Neuronal stem cell (in vitro differentiated cells): Measurements from ENCODE around the gene FHIT.

ENCODE experiments used
- DNase-seq: peaks from one replicate; pipeline ENCODE4 v3.0.0-alpha.2; 2013; ENCODE audit warnings: low spot score
- H2AFZ ChIP-seq: one replicate; pipeline ENCODE4 v1.6.1; 2013; ENCODE audit warnings: mild to moderate bottlenecking, low read length, inconsistent platforms
- H2AK5ac ChIP-seq: 2 replicates; pipeline ENCODE4 v1.6.1; 2013; ENCODE audit warnings: low read depth, mild to moderate bottlenecking, inconsistent platforms, low read length, moderate library complexity, mixed read lengths
- H2BK120ac ChIP-seq: 2 replicates; pipeline ENCODE4 v1.6.1; 2013; ENCODE audit warnings: low read depth, mild to moderate bottlenecking, inconsistent platforms, low read length, moderate library complexity, mixed read lengths
- H2BK12ac ChIP-seq: one replicate; pipeline ENCODE4 v1.6.1; 2013; ENCODE audit warnings: low read length, inconsistent platforms
- H2BK15ac ChIP-seq: 2 replicates; pipeline ENCODE4 v1.6.1; 2013; ENCODE audit warnings: mild to moderate bottlenecking, low read length, inconsistent platforms, mixed read lengths
- H2BK5ac ChIP-seq: one replicate; pipeline ENCODE4 v1.6.1; 2013; ENCODE audit warnings: inconsistent platforms, mild to moderate bottlenecking, low read length, moderate library complexity
- H3K14ac ChIP-seq: one replicate; pipeline ENCODE4 v1.6.1; 2013; ENCODE audit warnings: low read length, inconsistent platforms
- H3K18ac ChIP-seq: 2 replicates; pipeline ENCODE4 v1.6.1; 2013; ENCODE audit warnings: low read length, inconsistent platforms
- H3K23ac ChIP-seq: 2 replicates; pipeline ENCODE4 v1.6.1; 2013; ENCODE audit warnings: low read depth, mild to moderate bottlenecking, mixed read lengths, low read length, inconsistent platforms; ENCODE audit not compliant: poor library complexity
- H3K27ac ChIP-seq: replicated peaks from 3 replicates; pipeline ENCODE4 v1.5.1; 2013; ENCODE audit warnings: low read length, inconsistent platforms
- H3K27me3 ChIP-seq, 3 experiments: 2 replicates each; pipeline ENCODE4 v1.6.1; 2013; ENCODE audit warnings: low read length in 3 of 3, mild to moderate bottlenecking in 2 of 3, inconsistent platforms in 1 of 3, low read depth in 1 of 3, mixed read lengths in 1 of 3, moderate library complexity in 1 of 3; ENCODE audit not compliant: control insufficient read depth in 3 of 3, insufficient read depth in 3 of 3
- H3K36me3 ChIP-seq, 2 donors: replicated peaks in 1 of 2; 2 replicates each; pipeline ENCODE4 v1.6.1; 2013; ENCODE audit warnings: low read length in 2 of 2; ENCODE audit not compliant: control insufficient read depth in 2 of 2, insufficient read depth in 2 of 2
- H3K4ac ChIP-seq: 2 replicates; pipeline ENCODE4 v1.6.1; 2013; ENCODE audit warnings: inconsistent platforms, mild to moderate bottlenecking, low read length, moderate library complexity
- H3K4me1 ChIP-seq, 2 donors: 1 replicate in 1 of 2; 2 replicates in 1 of 2; pipeline ENCODE4 v1.6.1; 2013; ENCODE audit warnings: low read length in 2 of 2, low read depth in 1 of 2; ENCODE audit not compliant: control insufficient read depth in 2 of 2, insufficient read depth in 1 of 2
- H3K4me2 ChIP-seq: one replicate; pipeline ENCODE4 v1.6.1; 2013; ENCODE audit warnings: mild to moderate bottlenecking, low read length, inconsistent platforms; ENCODE audit not compliant: insufficient read depth, poor library complexity, severe bottlenecking
- H3K4me3 ChIP-seq, 2 donors: 2 replicates each; pipeline ENCODE4 v1.5.1; 2013; ENCODE audit warnings: low read length in 2 of 2, mild to moderate bottlenecking in 2 of 2, inconsistent platforms in 1 of 2, moderate library complexity in 1 of 2
- H3K79me1 ChIP-seq: one replicate; pipeline ENCODE4 v1.6.1; 2013; ENCODE audit warnings: low read depth, mild to moderate bottlenecking, inconsistent platforms, low read length, moderate library complexity
- H3K9ac ChIP-seq: one replicate; pipeline ENCODE4 v1.6.1; 2013; ENCODE audit warnings: mild to moderate bottlenecking, low read depth, low read length, inconsistent platforms; ENCODE audit not compliant: poor library complexity
- H3K9me3 ChIP-seq, 2 donors: replicated peaks in 1 of 2; 2 replicates each; pipeline versions ENCODE3 to v1.6.1; 2013; ENCODE audit warnings: low read length in 2 of 2, mild to moderate bottlenecking in 2 of 2, inconsistent platforms in 1 of 2, low read depth in 1 of 2, mixed read lengths in 1 of 2, moderate library complexity in 1 of 2; ENCODE audit not compliant: control insufficient read depth in 2 of 2, insufficient read depth in 1 of 2
- H4K8ac ChIP-seq: one replicate; pipeline ENCODE4 v1.6.1; 2013; ENCODE audit warnings: low read depth, mild to moderate bottlenecking, inconsistent platforms, low read length, moderate library complexity
- H4K91ac ChIP-seq: one replicate; pipeline ENCODE4 v1.6.1; 2013; ENCODE audit warnings: low read length, low read depth, mild to moderate bottlenecking, inconsistent platforms; ENCODE audit not compliant: poor library complexity
- WGBS, 2 donors: extraction: QIAGEN DNeasy Blood & Tissue Kit; methylation state at CpG; one replicate each; pipeline ENCODE4 v1.1.7; 2013; ENCODE audit warnings: missing lambda C conversion rate in 2 of 2, mixed read lengths in 1 of 2; ENCODE audit not compliant: insufficient read length in 2 of 2, insufficient replicate concordance in 1 of 2; ENCODE audit errors: extremely low coverage in 2 of 2; 5-methylcytosine and 5-hydroxymethylcytosine counted together

The FHIT gene

GRCh38 chr3:60536420-60536819, 714.8 kb downstream of the FHIT start:
- H3K23ac ChIP-seq, result no peak overlapping the region
- H3K36me3 ChIP-seq, result no peaks in the 10 kb centered on the region
- no peak overlapping the region for H2BK15ac ChIP-seq
- H4K8ac ChIP-seq, result no peak overlapping the region
- H2BK5ac ChIP-seq, result no peak overlapping the region
- no peak overlapping the region for H2BK120ac ChIP-seq
- H2AFZ ChIP-seq, result no peak overlapping the region
- H4K91ac ChIP-seq, result no peak overlapping the region
- no peak overlapping the region for H2AK5ac ChIP-seq
- no peaks in the 10 kb centered on the region for H3K27me3 ChIP-seq
- no peak for DNase-seq
- H3K9me3 ChIP-seq, result no peaks in the 10 kb centered on the region
- no peak overlapping the region for H3K27ac ChIP-seq
- no peak overlapping the region for H2BK12ac ChIP-seq
- no peak overlapping the region for H3K4me3 ChIP-seq
- no peak overlapping the region for H3K14ac ChIP-seq
- WGBS, 2 donors, result no CpG with 5 or more reads among the region's 3 CpGs
- no peak overlapping the region for H3K4me2 ChIP-seq
- H3K4ac ChIP-seq, result no peak overlapping the region
- H3K18ac ChIP-seq, result no peak overlapping the region
- H3K4me1 ChIP-seq, result peaks cover 1 to 2% of the 10 kb centered on the region in 2 donors
- no peaks in the 10 kb centered on the region for H3K79me1 ChIP-seq
- H3K9ac ChIP-seq, result no peak overlapping the region

GRCh38 chr3:60531759-60532158, 719.5 kb downstream of the FHIT start:
- Histone ChIP-seq H4K91ac (no peak overlapping the region), H2BK5ac (no peak overlapping the region), H3K4me1 (peaks cover 1 to 2% of the 10 kb centered on the region in 2 donors), H3K27ac (no peak overlapping the region), H3K4me2 (no peak overlapping the region), H2BK120ac (no peak overlapping the region), H3K36me3 (no peaks in the 10 kb centered on the region), H2AK5ac (no peak overlapping the region), H3K14ac (no peak overlapping the region), H3K4ac (no peak overlapping the region), H2BK12ac (no peak overlapping the region), H3K9ac (no peak overlapping the region), H3K9me3 (peaks cover 0 to 3% of the 10 kb centered on the region in 2 donors), H3K4me3 (no peak overlapping the region), H3K79me1 (no peaks in the 10 kb centered on the region), H3K27me3 (no peaks in the 10 kb centered on the region), H3K18ac (no peak overlapping the region), H3K23ac (no peak overlapping the region), H2BK15ac (no peak overlapping the region), H2AFZ (no peak overlapping the region), H4K8ac (no peak overlapping the region)
- whole genome bisulfite sequencing, 2 donors, result no CpG with 5 or more reads among the region's 5 CpGs
- no peak for DNase-seq

GRCh38 chr3:60528651-60529050, 722.6 kb downstream of the FHIT start:
- H2BK5ac ChIP-seq, result no peak overlapping the region
- H2BK12ac ChIP-seq, result no peak overlapping the region
- H3K4me2 ChIP-seq, result no peak overlapping the region
- H3K9ac ChIP-seq, result no peak overlapping the region
- H2BK120ac ChIP-seq, result no peak overlapping the region
- peaks cover 0 to 3% of the 10 kb centered on the region in 2 donors for H3K9me3 ChIP-seq
- no peak overlapping the region for H3K18ac ChIP-seq
- no peak overlapping the region for H4K91ac ChIP-seq
- no peak for DNase-seq
- no peak overlapping the region for H3K4ac ChIP-seq
- no peaks in the 10 kb centered on the region for H3K79me1 ChIP-seq
- H2BK15ac ChIP-seq, result no peak overlapping the region
- no peak overlapping the region for H3K23ac ChIP-seq
- WGBS, 2 donors, result no CpG with 5 or more reads among the region's 1 CpG
- H3K4me1 ChIP-seq, result peaks cover 0 to 1% of the 10 kb centered on the region in 2 donors
- no peaks in the 10 kb centered on the region for H3K27me3 ChIP-seq
- no peaks in the 10 kb centered on the region for H3K36me3 ChIP-seq
- no peak overlapping the region for H2AK5ac ChIP-seq
- H3K4me3 ChIP-seq, result no peak overlapping the region
- no peak overlapping the region for H2AFZ ChIP-seq
- no peak overlapping the region for H3K27ac ChIP-seq
- H3K14ac ChIP-seq, result no peak overlapping the region
- no peak overlapping the region for H4K8ac ChIP-seq

GRCh38 chr3:60523536-60523935, 727.7 kb downstream of the FHIT start:
- WGBS, 2 donors, result no CpG with 5 or more reads among the region's 2 CpGs
- Histone ChIP-seq H3K9ac (no peak overlapping the region), H2BK15ac (no peak overlapping the region), H3K9me3 (no peaks in the 10 kb centered on the region), H3K79me1 (no peaks in the 10 kb centered on the region), H2AFZ (no peak overlapping the region), H3K14ac (no peak overlapping the region), H4K91ac (no peak overlapping the region), H3K18ac (no peak overlapping the region), H2BK12ac (no peak overlapping the region), H3K27ac (no peak overlapping the region), H3K36me3 (no peaks in the 10 kb centered on the region), H3K27me3 (no peaks in the 10 kb centered on the region), H2BK120ac (no peak overlapping the region), H3K4me2 (no peak overlapping the region), H3K4ac (no peak overlapping the region), H3K4me3 (no peak overlapping the region), H3K23ac (no peak overlapping the region), H3K4me1 (no peaks in the 10 kb centered on the region), H2BK5ac (no peak overlapping the region), H2AK5ac (no peak overlapping the region), H4K8ac (no peak overlapping the region)
- no peak for DNase-seq
